ENCODE measurements around the gene SLIT2.

The SLIT2 gene

GRCh38 chr4:20287246-20287645, 35.5 kb downstream of the SLIT2 start:
- TF ChIP-seq, protein P1, sequence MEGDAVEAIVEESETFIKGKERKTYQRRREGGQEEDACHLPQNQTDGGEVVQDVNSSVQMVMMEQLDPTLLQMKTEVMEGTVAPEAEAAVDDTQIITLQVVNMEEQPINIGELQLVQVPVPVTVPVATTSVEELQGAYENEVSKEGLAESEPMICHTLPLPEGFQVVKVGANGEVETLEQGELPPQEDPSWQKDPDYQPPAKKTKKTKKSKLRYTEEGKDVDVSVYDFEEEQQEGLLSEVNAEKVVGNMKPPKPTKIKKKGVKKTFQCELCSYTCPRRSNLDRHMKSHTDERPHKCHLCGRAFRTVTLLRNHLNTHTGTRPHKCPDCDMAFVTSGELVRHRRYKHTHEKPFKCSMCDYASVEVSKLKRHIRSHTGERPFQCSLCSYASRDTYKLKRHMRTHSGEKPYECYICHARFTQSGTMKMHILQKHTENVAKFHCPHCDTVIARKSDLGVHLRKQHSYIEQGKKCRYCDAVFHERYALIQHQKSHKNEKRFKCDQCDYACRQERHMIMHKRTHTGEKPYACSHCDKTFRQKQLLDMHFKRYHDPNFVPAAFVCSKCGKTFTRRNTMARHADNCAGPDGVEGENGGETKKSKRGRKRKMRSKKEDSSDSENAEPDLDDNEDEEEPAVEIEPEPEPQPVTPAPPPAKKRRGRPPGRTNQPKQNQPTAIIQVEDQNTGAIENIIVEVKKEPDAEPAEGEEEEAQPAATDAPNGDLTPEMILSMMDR (IDR thresholded peaks at IDR 0.05; ENCODE audit: insufficient read depth, missing control alignments): no peak
- DNase-seq (ENCODE audit: insufficient read length, low spot score): no peak
- FAIRE-seq: no peak

DNA sequence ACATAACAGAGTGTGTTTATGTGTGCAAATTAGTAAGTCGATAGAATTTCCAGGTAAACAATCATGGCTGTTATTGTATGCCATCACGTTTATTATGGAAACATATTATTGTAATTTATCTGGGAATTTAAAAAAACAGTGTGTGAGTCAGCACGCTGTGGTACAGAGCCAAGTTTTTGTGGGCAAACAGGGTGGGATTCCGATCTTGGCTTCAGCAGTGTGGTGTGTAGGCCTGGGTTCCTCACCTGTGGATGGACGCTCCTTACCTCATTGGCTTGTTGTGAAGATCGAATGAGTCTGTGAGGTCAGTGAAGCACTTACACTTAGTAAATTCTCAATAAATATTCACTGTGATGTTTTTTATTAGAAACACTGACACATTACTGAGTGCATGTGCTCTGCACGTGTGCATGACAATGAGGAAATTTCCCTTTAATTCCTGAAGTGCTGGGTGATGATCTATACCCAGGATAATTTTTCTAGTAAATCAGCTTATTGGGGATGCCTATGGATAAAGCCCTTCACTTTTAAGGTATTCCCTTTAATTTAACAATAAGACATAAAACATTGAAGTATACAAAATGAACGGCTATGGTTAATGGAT, 36.4 kb downstream of the SLIT2 start:
- FAIRE-seq: no peak
- no peak for DNase-seq (ENCODE audit: insufficient read length, low spot score)
- TF ChIP-seq, protein P1 (IDR thresholded peaks at IDR 0.05; ENCODE audit: insufficient read depth, missing control alignments): no peak

- FAIRE-seq: no peak
- DNase-seq (ENCODE audit: insufficient read length, low spot score): no peak
- TF ChIP-seq, protein P1 (IDR thresholded peaks at IDR 0.05; ENCODE audit: insufficient read depth, missing control alignments): no peak
Measured at GRCh38 chr4:20288846-20289512, 37.3 kb downstream of the SLIT2 start.

GRCh38 chr4:20289782-20290181, 38.1 kb downstream of the SLIT2 start:
- no peak for DNase-seq (ENCODE audit: insufficient read length, low spot score)
- FAIRE-seq: no peak
- TF ChIP-seq, protein P1 (IDR thresholded peaks at IDR 0.05; ENCODE audit: insufficient read depth, missing control alignments): no peak

GRCh38 chr4:20292739-20293138, 41.0 kb downstream of the SLIT2 start:
- TF ChIP-seq, protein P1 (IDR thresholded peaks at IDR 0.05; ENCODE audit: insufficient read depth, missing control alignments): no peak
- DNase-seq (ENCODE audit: insufficient read length, low spot score) (no peak), FAIRE-seq (no peak)

DNA sequence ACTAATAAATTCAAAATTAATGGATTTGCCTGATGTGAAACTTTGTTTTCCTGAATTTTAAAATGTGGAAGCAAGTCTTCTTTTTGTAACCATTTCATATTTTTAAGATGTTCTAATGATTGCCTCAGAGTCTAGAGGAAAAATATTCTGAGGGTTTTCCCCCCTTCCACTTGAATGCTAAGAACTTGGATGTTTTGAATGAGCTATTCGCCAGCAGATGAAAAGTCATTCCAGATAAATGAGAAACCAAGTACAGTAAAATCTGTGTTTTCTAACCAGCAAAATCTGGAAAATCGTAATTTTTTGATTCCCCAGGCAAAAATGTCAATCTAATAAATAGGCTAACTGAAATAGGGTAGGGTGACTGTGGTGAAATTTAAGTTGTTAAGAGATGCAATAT, 45.6 kb downstream of the SLIT2 start:
- TF ChIP-seq, protein P1 (IDR thresholded peaks at IDR 0.05; ENCODE audit: insufficient read depth, missing control alignments): no peak
- DNase-seq (ENCODE audit: insufficient read length, low spot score): no peak
- FAIRE-seq: no peak

GRCh38 chr4:20297783-20298182, 46.1 kb downstream of the SLIT2 start:
- TF ChIP-seq, protein P1 (IDR thresholded peaks at IDR 0.05; ENCODE audit: insufficient read depth, missing control alignments): no peak
- DNase-seq (ENCODE audit: insufficient read length, low spot score): no peak
- no peak for FAIRE-seq

Data from D721Med (cell line).